Upper lobe of left lung (tissue), 6 donors: Measurements from ENCODE around the gene DOCK1. TPM values are rescaled to one million over a fixed set of nuclear protein-coding genes. Genes with fewer than 3 reads are reported as not detected.

Source experiments
- ATAC-seq, 2 donors: fragments of 200-7000 bp; cut with Tn5 transposase; one replicate each; pipeline ENCODE4 v1.9.1; 2022; ENCODE audit warnings: mild to moderate bottlenecking in 2 of 2, moderate library complexity in 2 of 2; ENCODE audit not compliant: low FRiP score in 2 of 2
- DNase-seq, 2 donors: peaks; one replicate each; pipeline ENCODE4 v3.0.0-alpha.2; 2019 to 2020
- H3K27ac ChIP-seq, 4 donors: fragments of 200-600 bp; sonication (generic); one replicate each; pipeline ENCODE4 v1.5.1; 2016 to 2019
- H3K27me3 ChIP-seq, 4 donors: fragments of 200-600 bp; sonication (generic); one replicate each; pipeline ENCODE4 v1.5.1; 2017 to 2019
- H3K36me3 ChIP-seq, 4 donors: fragments of 200-600 bp; sonication (generic); one replicate each; pipeline ENCODE4 v1.5.1; 2016 to 2019
- H3K4me1 ChIP-seq, 4 donors: fragments of 200-600 bp; sonication (generic); one replicate each; pipeline ENCODE4 v1.5.1; 2018 to 2019
- H3K4me3 ChIP-seq, 4 donors: fragments of 200-600 bp; sonication (generic); one replicate each; pipeline ENCODE4 v1.5.1; 2017 to 2019; ENCODE audit warnings: mild to moderate bottlenecking in 2 of 4, moderate library complexity in 1 of 4
- H3K9me3 ChIP-seq, 4 donors: fragments of 200-600 bp; sonication (generic); one replicate each; pipeline ENCODE4 v1.5.1; 2018 to 2019
- CTCF ChIP-seq, 6 experiments: fragments of 450-650 bp in 4 of 6; fragments of 200-600 bp in 2 of 6; sonication (generic) in 2 of 6; IDR thresholded peaks; one replicate each; pipeline ENCODE4 v1.5.1; 2016 to 2019; ENCODE audit warnings: antibody characterized with exemption in 6 of 6
- EP300 ChIP-seq, 4 donors: sonication (generic); formaldehyde crosslinking; IDR thresholded peaks; one replicate each; pipeline ENCODE4 v1.5.1; 2017; ENCODE audit warnings: antibody characterized with exemption in 4 of 4, control low read depth in 2 of 4
- POLR2A ChIP-seq, 4 donors: fragments of 450-650 bp; IDR thresholded peaks; one replicate each; pipeline ENCODE4 v1.5.1; 2016 to 2017; ENCODE audit warnings: antibody characterized with exemption in 4 of 4, mild to moderate bottlenecking in 2 of 4
- POLR2AphosphoS5 ChIP-seq, 2 donors: sonication (generic); formaldehyde crosslinking; IDR thresholded peaks; one replicate each; pipeline ENCODE4 v1.5.1; 2017; ENCODE audit warnings: antibody characterized with exemption in 2 of 2
- WGBS, 2 donors: methylation state at CpG; one replicate each; pipeline ENCODE4 v1.1.5; 2017 to 2018; 5-methylcytosine and 5-hydroxymethylcytosine counted together
- total RNA-seq, 6 donors: library from RNA; depleted of rRNA in 4 of 6; stranded (reverse); fragments of >200 nt in 4 of 6; gene quantifications; one replicate each; pipeline versions ENCODE4 v1.1.0 to v1.2.1, GENCODE V29; 2016 to 2021
- donor health status: DM: no; HTN: no; CAD: no; lungs with moderate emphysema.
- donor health status: DM: no; HTN: yes; CAD: no; lungs with severe emphysema.

DOCK1 gene
- total RNA-seq, 6 donors from 2014 or later: 37.5 to 63.9 (median 45.8) TPM

GRCh38 chr10:126917375-126917774 is 12.1 kb downstream of the DOCK1 start:
- 61 to 66% methylated on average over 6 to 7 of the region's 7 CpGs for WGBS, 2 donors
- ATAC-seq (no peak), DNase-seq (peak in 1 of 2 donors; percentile 37)
- Histone ChIP-seq H3K36me3 (no peaks in the 10 kb centered on the region), H3K27ac (no peak overlapping the region), H3K27me3 (no peaks in the 10 kb centered on the region), H3K9me3 (no peaks in the 10 kb centered on the region), H3K4me3 (no peak overlapping the region), H3K4me1 (peaks cover 0 to 28% (median 14%) of the 10 kb centered on the region in 4 donors)
- TF ChIP-seq POLR2A (IDR thresholded peaks at IDR 0.05): no peak
- no peak for TF ChIP-seq EP300 (IDR thresholded peaks at IDR 0.05)

GRCh38 chr10:126917975-126918908 is 13.0 kb downstream of the DOCK1 start:
- ATAC-seq: no peak
- 67 to 84% methylated on average over 8 to 24 of the region's 24 CpGs for WGBS, 2 donors
- Histone ChIP-seq H3K4me1 (peaks cover 0 to 28% (median 14%) of the 10 kb centered on the region in 4 donors), H3K9me3 (no peaks in the 10 kb centered on the region), H3K4me3 (no peak overlapping the region), H3K36me3 (no peaks in the 10 kb centered on the region), H3K27me3 (no peaks in the 10 kb centered on the region), H3K27ac (no peak overlapping the region)
- no peak for TF ChIP-seq POLR2AphosphoS5 (IDR thresholded peaks at IDR 0.05)
- DNase-seq: peak in 1 of 2 donors; percentile 75

GRCh38 chr10:126919426-126919825 is 14.2 kb downstream of the DOCK1 start:
- Histone ChIP-seq H3K27me3 (no peaks in the 10 kb centered on the region), H3K9me3 (no peaks in the 10 kb centered on the region), H3K4me3 (no peak overlapping the region), H3K4me1 (peaks cover 0 to 28% (median 16%) of the 10 kb centered on the region in 4 donors), H3K27ac (no peak overlapping the region), H3K36me3 (no peaks in the 10 kb centered on the region)
- ATAC-seq (no peak), DNase-seq (no peak)
- WGBS, 2 donors: 67 to 71% methylated on average over 13 of the region's 13 CpGs
- no peak for TF ChIP-seq EP300 (IDR thresholded peaks at IDR 0.05)
- TF ChIP-seq POLR2AphosphoS5 (IDR thresholded peaks at IDR 0.05): no peak
- no peak for TF ChIP-seq POLR2A (IDR thresholded peaks at IDR 0.05)
- TF ChIP-seq CTCF (IDR thresholded peaks at IDR 0.05): no peak

GRCh38 chr10:126921162-126921561 is 15.9 kb downstream of the DOCK1 start:
- Histone ChIP-seq H3K27me3 (no peaks in the 10 kb centered on the region), H3K27ac (no peak overlapping the region), H3K4me3 (no peak overlapping the region), H3K4me1 (peaks cover 0 to 28% (median 21%) of the 10 kb centered on the region in 4 donors), H3K36me3 (no peaks in the 10 kb centered on the region), H3K9me3 (no peaks in the 10 kb centered on the region)
- TF ChIP-seq POLR2AphosphoS5 (IDR thresholded peaks at IDR 0.05) (no peak), EP300 (IDR thresholded peaks at IDR 0.05) (no peak), CTCF (IDR thresholded peaks at IDR 0.05) (no peak), POLR2A (IDR thresholded peaks at IDR 0.05) (no peak)
- ATAC-seq: no peak
- WGBS, 2 donors: 89 to 93% methylated on average over 4 of the region's 4 CpGs
- DNase-seq: no peak

- no peak overlapping the region for H3K27ac ChIP-seq
- no peak for TF ChIP-seq EP300 (IDR thresholded peaks at IDR 0.05)
- no peak for TF ChIP-seq CTCF (IDR thresholded peaks at IDR 0.05)
- TF ChIP-seq POLR2A (IDR thresholded peaks at IDR 0.05): no peak
- TF ChIP-seq POLR2AphosphoS5 (IDR thresholded peaks at IDR 0.05): no peak
- WGBS, 2 donors: 81 to 87% methylated on average over 4 of the region's 4 CpGs
- no peak overlapping the region for H3K4me3 ChIP-seq
- H3K4me1 ChIP-seq: peaks cover 0 to 26% (median 20%) of the 10 kb centered on the region in 4 donors
- H3K27me3 ChIP-seq: no peaks in the 10 kb centered on the region
- no peaks in the 10 kb centered on the region for H3K9me3 ChIP-seq
- DNase-seq (no peak), ATAC-seq (peak in 1 of 2 donors; percentile 31)
- peaks cover 0 to 5% (median 0%) of the 10 kb centered on the region in 4 donors for H3K36me3 ChIP-seq
These were observed 16.8 kb downstream of the DOCK1 start for GRCh38 chr10:126921974-126922525.
